ENCODE results near the gene AFAP1.

The AFAP1 gene

DNA sequence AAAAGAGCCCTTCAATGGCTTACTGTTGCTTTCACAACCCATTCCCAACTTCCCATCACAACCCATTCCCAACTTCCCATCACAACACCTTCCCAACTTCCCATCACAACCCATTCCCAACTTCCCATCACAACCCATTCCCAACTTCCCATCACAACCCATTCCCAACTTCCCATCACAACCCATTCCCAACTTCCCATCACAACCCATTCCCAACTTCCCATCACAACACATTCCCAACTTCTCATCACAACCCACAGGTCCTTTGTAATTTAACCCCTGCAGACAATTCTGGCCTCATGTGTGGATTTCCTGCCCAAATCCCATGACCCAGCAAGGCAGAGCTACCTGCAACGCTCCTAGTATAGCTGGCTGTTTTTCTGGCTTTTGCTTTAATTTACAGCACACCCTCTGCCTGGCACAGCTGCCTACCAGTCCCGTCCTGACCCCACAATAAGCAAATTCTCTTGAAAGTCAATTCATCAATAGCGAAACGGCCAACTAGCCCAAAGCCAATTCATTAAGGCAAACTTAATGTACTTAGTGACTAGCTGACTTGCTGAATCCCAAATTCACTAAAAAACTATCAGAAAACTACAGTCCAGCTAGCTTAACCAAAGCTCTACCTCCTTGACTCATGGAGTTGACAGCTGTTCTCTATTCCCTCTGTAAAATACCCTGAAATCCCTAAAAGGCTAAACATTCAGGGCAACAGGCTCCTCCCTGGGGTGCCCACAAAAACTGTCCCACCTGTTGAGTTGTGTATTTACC, 75.6 kb downstream of the AFAP1 start:
- DNase-seq (ENCODE audit: low spot score), result no peak

DNA sequence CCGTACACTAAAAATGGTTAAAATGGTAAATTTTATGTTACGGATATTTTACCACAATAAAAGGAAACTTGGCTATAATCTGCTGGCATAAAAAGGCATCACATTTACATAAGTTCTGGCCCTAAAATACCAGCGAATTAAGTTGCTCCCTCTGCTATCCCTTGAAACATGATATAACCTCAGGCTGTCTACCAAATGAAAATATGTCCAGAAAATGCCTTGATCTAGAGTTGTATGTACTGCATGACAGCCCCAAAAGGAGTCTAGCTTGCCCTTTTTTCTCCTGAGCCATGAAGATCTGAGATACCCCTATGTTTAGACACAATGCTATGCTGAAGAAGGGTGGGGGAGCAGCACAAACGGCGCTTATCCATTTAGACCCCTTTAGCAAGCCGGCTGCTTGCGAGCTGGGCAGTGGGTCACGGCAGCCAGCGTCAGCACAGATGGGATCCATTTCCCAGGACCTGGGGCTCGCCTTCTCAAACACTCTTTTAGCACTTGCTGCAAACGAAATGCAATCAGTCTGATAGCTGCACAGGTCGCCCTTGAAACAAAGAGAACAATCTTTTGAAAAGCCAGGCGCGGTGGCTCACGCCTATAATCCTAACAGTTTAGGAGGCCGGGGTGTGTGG, 77.0 kb downstream of the AFAP1 start:
- DNase-seq (ENCODE audit: low spot score), result no peak

GRCh38 chr4:7861440-7861881, 78.2 kb downstream of the AFAP1 start:
- DNase-seq (ENCODE audit: low spot score), result no peak

DNA sequence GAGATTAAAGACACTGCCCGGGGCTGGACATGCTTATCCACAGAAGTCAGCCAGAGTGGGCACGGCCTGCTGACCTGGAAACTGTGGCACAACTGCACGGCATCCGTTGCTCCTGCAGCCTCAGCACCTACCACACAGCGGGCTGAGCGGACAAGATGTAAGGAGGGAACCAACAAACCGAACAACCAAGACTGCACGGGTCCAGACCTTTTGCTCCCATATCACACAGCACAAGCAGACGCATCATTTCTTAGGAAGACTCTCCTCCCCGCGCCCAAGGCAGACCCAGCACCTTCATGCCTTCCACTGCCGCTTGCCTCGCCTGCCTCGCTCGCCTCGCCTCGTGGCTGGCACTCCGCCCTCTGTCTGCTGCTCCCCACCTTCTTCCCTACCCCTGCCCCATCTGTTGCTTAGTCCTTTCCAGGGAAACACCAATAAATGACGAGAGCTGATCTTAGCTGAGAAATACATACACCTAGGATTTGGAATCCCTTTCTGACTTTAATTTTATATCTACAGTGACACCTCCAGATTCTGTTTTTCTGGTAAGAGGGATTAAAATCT, 79.0 kb downstream of the AFAP1 start:
- DNase-seq (ENCODE audit: low spot score), result no peak

DNA sequence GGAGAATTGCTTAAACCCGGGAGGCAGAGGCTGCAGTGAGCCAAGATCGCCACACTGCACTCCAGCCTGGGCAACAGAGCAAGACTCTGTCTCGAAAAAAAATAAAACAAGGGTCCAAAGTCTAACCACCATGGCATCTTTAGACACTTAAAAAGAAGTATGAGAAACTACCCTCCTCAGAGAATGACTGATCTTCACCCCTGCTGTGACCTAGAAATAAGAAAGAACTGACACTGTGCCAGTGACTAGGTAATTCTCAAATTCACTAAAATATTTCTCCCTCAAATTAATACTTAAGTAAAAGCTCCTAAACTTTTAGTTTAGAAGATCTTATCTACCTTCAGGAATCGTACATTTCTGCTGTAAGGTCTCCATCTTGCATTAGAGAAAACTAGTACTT, 80.3 kb downstream of the AFAP1 start:
- no peak for DNase-seq (ENCODE audit: low spot score)

GRCh38 chr4:7858498-7858897, 81.2 kb downstream of the AFAP1 start:
- no peak for DNase-seq (ENCODE audit: low spot score)

- DNase-seq (ENCODE audit: low spot score), result no peak
Measured at GRCh38 chr4:7857993-7858392, 81.7 kb downstream of the AFAP1 start.

- DNase-seq (ENCODE audit: low spot score), result no peak
Measured at GRCh38 chr4:7857238-7857701, 82.4 kb downstream of the AFAP1 start.

DNA sequence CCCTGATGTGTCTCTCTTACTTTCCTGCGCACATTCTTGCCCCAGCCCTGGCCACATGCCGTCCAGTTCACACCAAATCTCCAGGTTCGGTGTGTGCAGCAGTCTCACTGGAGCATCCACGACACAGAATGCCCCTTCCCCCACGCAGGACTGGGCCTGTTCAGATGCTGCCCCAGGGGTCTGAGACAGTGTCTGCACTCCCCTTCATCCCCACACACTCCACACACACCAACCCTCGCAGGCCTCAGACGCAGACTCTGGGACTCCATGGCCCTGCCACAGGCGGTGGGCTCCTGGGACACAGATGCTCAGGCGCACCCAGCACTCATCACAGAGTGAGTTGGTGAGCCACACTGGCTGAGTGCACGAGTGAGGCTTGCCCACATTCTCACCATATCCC, 83.9 kb downstream of the AFAP1 start:
- no peak for DNase-seq (ENCODE audit: low spot score)

DNA sequence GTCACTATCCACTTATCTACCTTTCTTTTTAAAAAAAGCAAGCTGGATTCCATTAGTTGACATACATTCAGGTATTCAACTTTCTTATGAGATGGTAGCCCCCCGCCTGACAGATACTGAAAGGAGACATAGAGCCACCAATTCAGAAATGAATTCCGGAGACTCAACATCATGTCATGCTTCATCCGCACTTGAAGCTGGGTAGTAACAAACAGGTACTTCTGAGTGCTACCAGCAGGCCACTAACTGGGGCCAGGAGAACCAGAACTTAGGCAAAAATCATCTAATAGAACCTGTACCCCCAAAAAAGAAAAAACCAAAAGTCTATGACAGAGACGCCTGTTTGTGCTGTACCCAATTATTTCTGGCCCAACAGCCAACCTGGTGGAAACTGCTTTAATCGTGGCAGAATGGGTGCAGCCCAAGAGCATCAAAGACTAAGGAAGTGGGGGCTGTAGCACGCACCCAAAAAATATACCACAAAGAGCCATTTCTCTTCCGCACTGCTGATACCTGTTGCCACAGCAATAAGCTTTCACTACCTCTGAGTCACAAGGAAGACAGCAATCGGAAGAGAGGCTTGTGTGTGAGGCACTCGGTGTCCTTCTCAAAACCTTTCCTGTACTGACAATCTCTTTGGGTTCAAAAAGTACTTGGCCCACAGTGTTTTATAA, 84.8 kb downstream of the AFAP1 start:
- no peak for DNase-seq (ENCODE audit: low spot score)

DNA sequence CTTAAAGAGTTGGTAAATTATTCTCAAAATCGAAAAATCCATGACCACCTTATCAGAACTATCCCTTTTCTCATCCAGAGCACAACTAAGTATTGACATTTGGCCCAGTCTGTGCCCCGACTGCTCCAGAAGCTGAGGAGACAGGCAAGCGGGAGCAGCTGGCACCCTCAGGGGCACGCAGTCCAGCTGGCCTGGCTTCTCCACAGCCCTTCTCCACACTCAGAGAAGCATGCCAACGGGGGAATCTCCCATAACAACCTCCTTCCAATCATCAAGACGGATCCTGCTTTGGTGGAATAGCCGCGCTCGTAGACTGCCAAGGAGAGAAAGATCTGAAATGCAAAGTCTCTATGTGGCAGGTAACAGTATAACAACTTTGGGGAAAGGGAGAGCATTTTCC, 85.4 kb downstream of the AFAP1 start:
- DNase-seq (ENCODE audit: low spot score), result no peak

GRCh38 chr4:7853271-7853670, 86.4 kb downstream of the AFAP1 start:
- no peak for DNase-seq (ENCODE audit: low spot score)

- no peak for DNase-seq (ENCODE audit: low spot score)
Measured at GRCh38 chr4:7852568-7853185, 87.0 kb downstream of the AFAP1 start.

DNA sequence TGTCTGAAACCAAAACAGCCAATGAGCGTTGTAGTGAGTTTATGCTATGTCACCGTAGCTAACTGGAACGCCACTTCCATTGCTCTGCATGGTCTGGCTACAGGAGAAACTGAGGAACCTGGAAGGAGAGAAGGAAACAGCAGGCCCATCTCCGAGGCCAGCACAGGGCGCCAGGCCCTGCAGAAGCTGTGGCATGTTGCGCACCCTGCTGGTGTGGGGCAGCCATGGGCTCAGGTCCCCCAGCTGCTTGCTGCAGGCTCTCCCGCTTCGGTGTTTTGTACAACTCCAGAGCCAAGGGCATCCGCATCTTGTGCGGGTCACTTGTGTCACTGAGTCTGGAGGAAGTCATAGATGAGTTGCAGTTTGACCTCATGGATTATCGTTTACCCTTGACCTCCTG, 89.2 kb downstream of the AFAP1 start:
- DNase-seq (ENCODE audit: low spot score), result peak; percentile 34

GRCh38 chr4:7847206-7847605, 92.5 kb downstream of the AFAP1 start:
- DNase-seq (ENCODE audit: low spot score), result no peak

- DNase-seq (ENCODE audit: low spot score), result no peak
Measured at GRCh38 chr4:7845493-7846128, 94.0 kb downstream of the AFAP1 start.

- DNase-seq (ENCODE audit: low spot score), result no peak
Measured at GRCh38 chr4:7844594-7844991, 95.1 kb downstream of the AFAP1 start.

DNA sequence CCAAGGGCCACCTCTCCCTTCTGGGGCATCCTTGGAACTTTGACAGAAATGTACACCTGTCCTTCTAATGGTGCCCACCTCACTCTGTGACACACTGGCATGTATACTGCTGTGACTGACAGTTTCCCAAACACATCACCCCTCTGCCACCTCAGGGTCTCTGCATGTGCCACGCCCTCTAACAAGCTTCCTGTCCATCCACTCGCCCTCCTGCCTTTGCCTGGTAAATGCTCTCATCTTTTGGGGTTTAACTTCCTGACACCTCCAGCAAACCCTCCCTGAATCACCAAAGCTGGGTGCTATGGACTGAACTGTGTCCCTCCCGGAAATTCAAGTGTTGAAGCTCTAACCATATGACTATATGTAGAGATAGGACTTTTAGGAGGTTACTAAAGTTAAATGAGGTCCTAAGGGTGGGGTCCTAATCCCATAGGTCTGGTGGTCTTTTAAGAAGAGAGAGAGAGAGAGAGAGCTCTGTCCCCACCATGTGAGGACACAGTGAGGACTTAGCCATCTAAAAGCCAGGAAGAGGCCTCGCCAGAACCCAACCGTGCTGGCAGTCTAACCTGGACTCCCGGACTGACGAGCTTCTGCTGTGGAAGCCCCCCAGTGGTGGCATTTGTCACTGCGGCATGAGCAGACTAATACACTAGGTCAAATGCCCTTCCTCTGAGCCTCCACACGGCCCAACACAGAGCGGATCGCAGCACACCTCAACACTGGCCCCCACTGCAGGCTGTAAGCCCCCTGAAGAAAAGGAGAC, 95.6 kb downstream of the AFAP1 start:
- DNase-seq (ENCODE audit: low spot score), result peak; percentile 80

DNA sequence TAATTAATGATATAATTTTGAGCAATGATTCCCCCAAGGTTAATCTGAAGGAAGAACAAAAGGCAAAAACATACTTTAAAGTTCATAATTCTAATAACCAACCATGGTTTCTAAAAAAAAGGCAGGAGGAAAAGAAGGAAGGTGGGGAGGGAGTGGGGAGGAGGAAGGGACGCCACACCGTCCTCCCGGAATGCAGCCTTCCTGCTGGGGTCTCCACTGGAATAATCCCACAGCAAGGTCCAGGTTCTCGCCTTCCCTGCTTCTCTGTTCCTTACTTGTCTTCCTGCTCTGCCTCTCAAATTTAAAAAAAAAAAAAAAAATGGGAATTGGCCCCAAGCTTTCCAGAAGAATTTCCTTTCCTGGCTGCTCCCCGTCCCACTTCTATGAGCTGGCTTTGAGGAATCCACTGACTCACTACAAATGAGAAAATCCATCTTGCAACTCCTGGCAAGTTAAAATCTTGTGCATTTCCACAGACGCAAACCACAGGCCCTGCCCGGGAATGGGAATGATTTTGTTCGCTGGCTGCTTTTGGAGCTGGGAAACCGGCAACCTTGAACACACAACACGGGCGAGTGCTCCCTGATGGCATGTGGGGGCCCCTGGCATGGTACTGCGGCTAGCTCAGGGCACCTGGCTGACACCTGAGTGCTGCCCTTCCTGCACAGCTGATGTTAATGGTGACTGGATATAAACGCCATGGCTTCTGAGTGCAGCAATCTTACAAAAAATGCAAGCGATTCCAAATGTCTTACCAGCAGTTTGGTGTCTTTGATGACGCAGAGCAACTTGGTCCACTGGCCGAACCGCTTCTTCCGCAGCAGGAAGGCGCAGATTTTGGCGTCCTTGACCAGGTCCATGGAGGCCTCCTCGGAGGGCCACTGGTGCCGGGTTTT, 97.0 kb downstream of the AFAP1 start:
- DNase-seq (ENCODE audit: low spot score), result no peak

DNA sequence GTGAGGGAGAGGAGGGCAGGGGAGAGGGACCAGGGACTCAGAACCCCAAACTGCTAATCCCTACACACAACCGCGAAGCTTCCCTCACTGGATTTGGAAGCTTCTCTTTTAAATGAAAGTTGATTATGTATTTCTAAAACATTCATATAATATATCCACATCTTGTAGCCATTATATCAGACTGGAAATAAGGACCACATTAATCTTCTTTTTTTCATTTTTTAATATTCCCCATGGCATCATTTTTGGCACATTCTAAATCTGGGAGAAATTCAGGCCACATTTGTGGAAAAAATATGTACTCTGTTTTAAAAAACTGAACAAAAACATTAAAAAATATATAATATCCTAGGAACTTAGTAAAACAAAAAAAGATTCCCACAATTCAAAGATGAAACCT, 97.8 kb downstream of the AFAP1 start:
- no peak for DNase-seq (ENCODE audit: low spot score)

Data from hematopoietic multipotent progenitor cell treated with erythropoietin and hydrocortisone succinate and interleukin-3 and kit ligand, for 15 days (in vitro differentiated cells).